Measurements from ENCODE around the gene HOMER2. TPM values are rescaled to one million over a fixed set of nuclear protein-coding genes. Genes with fewer than 3 reads are reported as not detected.
"Not testable (repeated sequence)": the region's sequence is repeated elsewhere in the genome, so short reads cannot be mapped to it uniquely, and the experiment has no call there.

Gene HOMER2
- total RNA-seq, 1 experiment from 2014 or later = 22.1 TPM

GRCh38 chr15:82878325-82878724 is 74.2 kb downstream of the HOMER2 start:
- DNase-seq (ENCODE audit: low read depth) = no peak
- in situ Hi-C loops (cut with HindIII; ENCODE audit: low pct_unique_long_range_greater_than_20kb, low sequenced_read_pairs) = no loop called here

- no peak for DNase-seq (ENCODE audit: low read depth)
- in situ Hi-C loops (cut with HindIII; ENCODE audit: low pct_unique_long_range_greater_than_20kb, low sequenced_read_pairs) = no loop called here
These were observed 74.7 kb downstream of the HOMER2 start for GRCh38 chr15:82877825-82878224.

GRCh38 chr15:82875411-82876003 is 77.0 kb downstream of the HOMER2 start:
- DNase-seq (ENCODE audit: low read depth) = no peak
- in situ Hi-C loops (cut with HindIII; ENCODE audit: low pct_unique_long_range_greater_than_20kb, low sequenced_read_pairs) = no loop called here

GRCh38 chr15:82874961-82875360 is 77.6 kb downstream of the HOMER2 start:
- no peak for DNase-seq (ENCODE audit: low read depth)
- in situ Hi-C loops (cut with HindIII; ENCODE audit: low pct_unique_long_range_greater_than_20kb, low sequenced_read_pairs) = no loop called here

- no peak for DNase-seq (ENCODE audit: low read depth)
- in situ Hi-C loops (cut with HindIII; ENCODE audit: low pct_unique_long_range_greater_than_20kb, low sequenced_read_pairs) = no loop called here
These were observed 78.3 kb downstream of the HOMER2 start for GRCh38 chr15:82874267-82874666.

GRCh38 chr15:82873000-82873680 is 79.4 kb downstream of the HOMER2 start:
- DNase-seq (ENCODE audit: low read depth) = no peak
- in situ Hi-C loops (cut with HindIII; ENCODE audit: low pct_unique_long_range_greater_than_20kb, low sequenced_read_pairs) = no loop called here

GRCh38 chr15:82871832-82872484 is 80.6 kb downstream of the HOMER2 start:
- in situ Hi-C loops (cut with HindIII; ENCODE audit: low pct_unique_long_range_greater_than_20kb, low sequenced_read_pairs) = no loop called here
- DNase-seq (ENCODE audit: low read depth) = no peak

- peak; percentile 10 for DNase-seq (ENCODE audit: low read depth)
- in situ Hi-C loops (cut with HindIII; ENCODE audit: low pct_unique_long_range_greater_than_20kb, low sequenced_read_pairs) = no loop called here
These were observed 81.2 kb downstream of the HOMER2 start for GRCh38 chr15:82871358-82871757.

- in situ Hi-C loops (cut with HindIII; ENCODE audit: low pct_unique_long_range_greater_than_20kb, low sequenced_read_pairs) = no loop called here
These were observed 81.7 kb downstream of the HOMER2 start for GRCh38 chr15:82870727-82871320.

GRCh38 chr15:82865981-82866380 is 86.5 kb downstream of the HOMER2 start:
- not testable (repeated sequence) for DNase-seq (ENCODE audit: low read depth)
- in situ Hi-C loops (cut with HindIII; ENCODE audit: low pct_unique_long_range_greater_than_20kb, low sequenced_read_pairs) = loop anchor here (10.0 kb wide), 1 partner anchor 61 kb away; the partner anchor contains the start of genes FSD2 and WHAMM

More at GRCh38 chr15:82870727-82871320, 81.7 kb downstream of the HOMER2 start:
- DNase-seq (ENCODE audit: low read depth) = no peak

GRCh38 chr15:82865581-82865980 is 86.9 kb downstream of the HOMER2 start:
- in situ Hi-C loops (cut with HindIII; ENCODE audit: low pct_unique_long_range_greater_than_20kb, low sequenced_read_pairs) = loop anchor here (10.0 kb wide), 1 partner anchor 61 kb away; the partner anchor contains the start of genes FSD2 and WHAMM
- not testable (repeated sequence) for DNase-seq (ENCODE audit: low read depth)

GRCh38 chr15:82864967-82865366 is 87.6 kb downstream of the HOMER2 start:
- DNase-seq (ENCODE audit: low read depth) = no peak
- in situ Hi-C loops (cut with HindIII; ENCODE audit: low pct_unique_long_range_greater_than_20kb, low sequenced_read_pairs) = loop anchor here (10.0 kb wide), 1 partner anchor 60 kb away; the partner anchor contains the start of genes FSD2 and WHAMM

GRCh38 chr15:82862886-82863285 is 89.6 kb downstream of the HOMER2 start:
- in situ Hi-C loops (cut with HindIII; ENCODE audit: low pct_unique_long_range_greater_than_20kb, low sequenced_read_pairs) = loop anchor here (10.0 kb wide), 1 partner anchor 58 kb away; the partner anchor contains the start of genes FSD2 and WHAMM
- no peak for DNase-seq (ENCODE audit: low read depth)

- DNase-seq (ENCODE audit: low read depth) = no peak
- in situ Hi-C loops (cut with HindIII; ENCODE audit: low pct_unique_long_range_greater_than_20kb, low sequenced_read_pairs) = no loop called here
These were observed 93.6 kb downstream of the HOMER2 start for GRCh38 chr15:82858932-82859331.

GRCh38 chr15:82856397-82857170 is 95.9 kb downstream of the HOMER2 start:
- in situ Hi-C loops (cut with HindIII; ENCODE audit: low pct_unique_long_range_greater_than_20kb, low sequenced_read_pairs) = no loop called here
- DNase-seq (ENCODE audit: low read depth) = no peak

GRCh38 chr15:82855286-82856100 is 97.0 kb downstream of the HOMER2 start:
- no peak for DNase-seq (ENCODE audit: low read depth)
- in situ Hi-C loops (cut with HindIII; ENCODE audit: low pct_unique_long_range_greater_than_20kb, low sequenced_read_pairs) = no loop called here

- in situ Hi-C loops (cut with HindIII; ENCODE audit: low pct_unique_long_range_greater_than_20kb, low sequenced_read_pairs) = no loop called here
- no peak for DNase-seq (ENCODE audit: low read depth)
These were observed 98.0 kb downstream of the HOMER2 start for GRCh38 chr15:82854554-82854953.

All from Caki2 (cell line).